HG03469 (cell line): ENCODE results near the gene UNC93B1.
"Not testable (repeated sequence)": the region's sequence is repeated elsewhere in the genome, so short reads cannot be mapped to it uniquely, and the experiment has no call there.

ENCODE experiments used
- ATAC-seq: cut with Tn5 transposase; IDR thresholded peaks from one replicate; pipeline ENCODE4 v1.9.1; 2021; ENCODE audit warnings: mild to moderate bottlenecking, moderate library complexity, moderate number of reproducible peaks; ENCODE audit not compliant: unreplicated experiment

UNC93B1 gene

GRCh38 chr11:67946403-67946802, 57.5 kb downstream of the UNC93B1 start:
- ATAC-seq: not testable (repeated sequence)

DNA sequence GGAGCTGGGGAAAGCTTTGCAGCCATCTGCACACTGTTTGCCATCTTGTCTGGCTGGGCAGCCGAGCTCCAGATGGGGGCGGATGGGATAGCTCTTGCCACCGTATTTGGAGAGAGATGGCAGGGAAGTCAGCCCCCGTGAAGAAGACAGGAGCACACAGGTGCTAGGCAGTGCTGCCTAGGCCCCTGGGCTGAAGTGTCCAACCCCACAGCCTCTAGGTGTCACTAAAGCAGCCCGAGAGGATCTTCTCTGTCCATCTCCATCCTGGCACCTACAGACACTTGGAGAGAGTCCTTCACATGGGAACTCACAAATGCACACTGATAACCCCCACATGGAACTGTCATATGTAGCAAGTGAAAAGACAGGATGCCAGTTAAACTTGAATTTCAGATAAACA, 60.5 kb downstream of the UNC93B1 start:
- ATAC-seq: not testable (repeated sequence)
